NCI-H146 treated with DMSO at 0.1 percent for 48 hours (cell line): ENCODE measurements around the gene TNFRSF21.
A peak's percentile ranks its signal among the peaks of the same experiment; 100 is the strongest.
"Not testable (repeated sequence)": the region's sequence is repeated elsewhere in the genome, so short reads cannot be mapped to it uniquely, and the experiment has no call there.

Source experiments
- DNase-seq: peaks from one replicate; lab custom pipeline; 2025; ENCODE audit not compliant: unreplicated experiment; lab: John Stamatoyannopoulos, UW

Gene TNFRSF21

DNA sequence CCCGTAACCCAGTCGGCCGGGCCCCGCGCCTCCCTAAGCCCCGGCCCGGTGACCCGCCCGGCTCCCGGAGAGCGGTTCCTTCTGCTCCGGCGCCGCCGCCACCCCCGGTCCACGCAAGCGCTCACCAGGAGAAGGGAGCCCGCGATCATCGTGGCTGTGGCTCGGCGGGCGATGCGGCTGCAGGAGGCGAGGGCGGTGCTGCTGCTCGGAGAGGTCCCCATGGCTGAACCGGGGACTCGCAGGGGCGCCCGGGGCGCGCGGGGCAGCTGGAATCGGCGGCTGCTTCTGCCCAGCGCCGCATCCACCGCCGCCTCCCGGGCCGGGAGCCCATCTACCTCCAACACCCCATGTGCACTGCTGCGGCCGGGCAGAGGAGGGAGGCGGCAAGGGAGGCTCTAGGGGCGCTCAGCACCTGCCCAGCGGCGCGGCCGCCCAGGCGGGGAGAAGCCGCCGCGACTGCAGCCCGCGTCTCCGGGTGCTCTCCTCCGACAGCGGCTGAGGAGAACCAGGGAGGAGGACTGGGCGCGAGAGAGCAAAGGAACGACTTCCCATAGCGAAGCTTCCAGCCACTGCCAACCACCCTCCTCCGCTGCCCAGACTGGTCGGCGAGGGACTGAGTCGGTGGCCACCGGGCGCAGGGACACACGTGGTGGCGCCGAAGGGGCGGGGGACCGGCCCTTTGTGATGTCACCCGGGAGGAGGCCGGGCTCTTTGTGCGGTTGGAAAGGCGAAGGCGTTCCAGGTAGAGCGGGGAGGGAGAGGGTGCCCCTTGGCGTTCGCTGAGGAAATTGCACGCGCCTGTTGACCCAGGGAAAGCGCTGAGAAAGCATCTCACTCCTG, at the start of gene TNFRSF21:
TSS of gene TNFRSF21 (minus strand) at position 615 of the 840 bp plus-strand sequence. CDS start at position 221, 394 bp downstream.
- DNase-seq: peak; percentile 83

DNA sequence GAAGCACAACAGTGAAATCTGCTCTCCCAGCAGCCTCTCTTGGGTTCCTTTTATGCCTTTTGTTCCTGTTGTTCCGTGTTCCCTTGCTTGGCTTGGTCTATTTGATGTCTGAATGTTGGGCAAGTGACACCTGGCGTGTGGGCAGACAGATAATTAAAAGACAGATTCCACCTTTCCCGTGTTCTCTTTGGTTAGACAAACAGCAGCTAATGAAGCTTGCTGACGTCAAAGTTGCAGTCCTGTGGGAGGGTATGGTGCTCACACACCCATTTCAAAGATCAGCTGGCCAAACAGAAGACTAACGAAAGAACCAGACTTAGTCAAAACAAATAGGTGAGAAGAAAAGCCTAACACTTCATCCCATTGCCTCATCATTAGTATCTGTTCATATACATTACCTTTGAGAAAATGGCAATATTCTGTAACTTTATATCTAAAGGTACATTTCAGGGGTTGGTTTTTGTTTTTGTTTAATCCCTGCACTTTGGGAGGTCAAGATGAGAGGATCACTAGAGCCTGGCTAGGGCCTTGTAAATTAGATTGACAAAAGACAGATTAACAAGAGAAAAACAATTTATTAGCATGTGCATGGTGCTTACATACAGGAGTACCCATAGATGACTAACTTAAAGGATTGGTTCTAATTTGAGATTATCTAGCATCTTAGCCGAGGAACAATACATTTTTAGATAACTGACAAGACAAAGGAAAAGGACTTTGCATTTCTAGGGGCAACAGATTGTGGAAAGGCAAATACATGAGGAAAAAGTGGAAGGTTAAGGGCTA, 48.9 kb upstream of the TNFRSF21 start:
- peak; percentile 43 for DNase-seq

DNA sequence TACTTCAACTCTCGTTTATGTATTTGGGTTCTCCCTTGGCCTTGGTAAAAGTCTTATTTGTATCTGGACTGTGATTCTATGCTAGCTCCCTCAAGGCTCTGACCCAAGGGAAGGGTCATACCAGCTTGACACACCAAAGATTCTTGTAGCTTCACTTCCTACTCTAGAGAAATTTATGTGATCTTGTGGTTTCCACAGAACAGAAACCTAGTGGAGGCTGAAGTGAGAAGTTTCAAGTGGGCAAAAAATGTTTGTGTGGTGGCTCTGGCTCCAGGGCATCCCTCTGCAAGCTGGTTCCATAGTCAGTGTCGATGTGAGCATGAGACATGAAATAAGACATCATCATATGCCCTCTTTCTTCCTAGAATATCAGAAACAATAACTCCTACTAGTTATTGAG, 48.1 kb upstream of the TNFRSF21 start:
- no peak for DNase-seq

- no peak for DNase-seq
These were observed 45.8 kb upstream of the TNFRSF21 start for GRCh38 chr6:47355496-47355895.

- DNase-seq: no peak
These were observed 44.2 kb upstream of the TNFRSF21 start for GRCh38 chr6:47353871-47354270.

- no peak for DNase-seq
These were observed 43.3 kb upstream of the TNFRSF21 start for GRCh38 chr6:47352966-47353365.

DNA sequence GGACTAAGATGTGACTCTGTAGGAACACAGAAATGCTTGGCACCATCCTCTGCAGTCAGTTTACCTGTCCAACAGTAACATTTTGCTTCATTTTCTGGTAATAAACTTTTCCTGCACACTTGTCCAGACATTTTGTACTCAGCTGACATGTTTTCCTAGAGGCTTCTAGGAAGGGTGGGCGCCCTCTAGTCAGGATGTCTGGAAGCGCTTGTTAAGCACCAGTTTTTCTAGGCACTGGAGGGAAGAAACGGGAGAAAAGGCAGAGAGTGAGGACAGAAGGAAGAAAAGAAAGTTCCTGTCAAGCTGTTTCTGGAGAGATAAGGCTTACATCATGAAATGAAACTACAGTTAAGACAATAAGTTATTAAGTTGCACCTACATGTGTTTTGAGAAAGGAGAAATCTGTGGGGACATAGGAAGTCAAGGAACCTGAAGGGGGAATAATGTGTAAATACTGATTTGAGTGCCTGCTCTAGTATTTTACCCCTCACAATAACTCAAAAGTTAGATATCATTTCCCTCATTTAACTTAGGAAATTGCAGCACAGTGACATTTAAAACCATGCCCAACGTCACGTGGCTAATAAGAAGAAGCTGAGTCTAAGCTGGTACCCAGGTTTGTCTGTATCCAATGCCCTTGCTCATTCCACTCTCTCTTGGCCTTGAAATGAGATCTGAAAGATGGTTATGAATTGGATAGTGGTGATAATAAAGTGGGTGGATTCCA, 42.7 kb upstream of the TNFRSF21 start:
- no peak for DNase-seq

DNA sequence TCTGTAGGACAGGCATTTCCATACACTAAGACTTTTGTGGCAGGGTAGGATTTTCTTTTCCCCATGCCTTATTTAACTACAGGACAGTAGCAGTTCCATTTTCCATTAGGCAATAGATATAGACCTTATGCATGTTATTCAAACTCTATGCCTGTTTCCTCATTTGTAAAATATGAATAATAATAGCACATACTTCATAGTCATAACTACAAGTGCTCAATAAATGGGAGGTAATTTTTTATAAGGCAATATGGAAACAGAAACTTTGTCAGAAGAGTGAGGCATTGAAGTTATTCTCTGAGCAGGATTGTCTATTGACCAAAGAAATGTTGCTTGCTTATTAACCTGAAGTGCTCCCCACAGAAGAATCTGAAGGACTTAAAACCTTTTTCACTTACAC, 41.9 kb upstream of the TNFRSF21 start:
- no peak for DNase-seq

DNA sequence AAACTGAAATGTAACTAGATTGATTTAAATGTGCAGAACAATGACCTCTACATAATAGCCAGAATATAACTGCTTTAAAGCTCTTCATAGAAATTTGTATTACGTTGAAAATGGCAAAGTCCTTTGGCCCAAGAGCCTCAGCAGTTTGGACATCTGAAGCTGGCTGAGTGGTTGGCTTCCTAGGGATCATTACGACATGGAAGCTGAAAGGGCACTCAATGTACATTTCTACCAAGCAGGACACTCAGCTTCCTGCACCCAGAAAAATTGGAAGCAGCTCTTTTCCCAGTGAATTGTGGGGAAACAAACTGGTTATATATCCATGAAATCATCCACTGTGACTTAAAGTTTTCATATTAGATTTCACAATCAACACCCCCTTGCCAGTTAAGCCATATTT, 40.2 kb upstream of the TNFRSF21 start:
- DNase-seq: no peak

GRCh38 chr6:47348316-47348863, 38.7 kb upstream of the TNFRSF21 start:
- DNase-seq: no peak

GRCh38 chr6:47345761-47346160, 36.1 kb upstream of the TNFRSF21 start:
- DNase-seq: no peak

DNA sequence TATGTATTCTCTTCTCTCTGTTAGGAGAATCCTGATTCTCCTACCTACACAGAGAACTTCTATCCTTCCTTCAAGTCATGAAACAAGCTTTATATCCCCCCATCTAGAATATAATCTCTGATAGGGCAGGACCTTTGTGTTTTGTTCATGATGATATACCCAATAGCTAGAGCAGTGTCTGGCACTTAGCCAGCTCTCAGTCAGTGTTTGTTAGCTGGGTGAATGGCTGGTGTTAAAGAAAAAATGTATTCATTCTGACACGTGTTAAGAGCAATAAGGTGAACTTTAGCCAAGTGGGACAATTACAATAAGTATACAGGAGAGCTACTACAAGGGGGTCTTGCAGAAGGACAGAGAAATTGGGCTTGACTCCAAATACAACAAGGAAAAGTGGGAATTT, 34.3 kb upstream of the TNFRSF21 start:
- DNase-seq: peak; percentile 2

- DNase-seq: no peak
These were observed 33.9 kb upstream of the TNFRSF21 start for GRCh38 chr6:47343600-47343999.

DNA sequence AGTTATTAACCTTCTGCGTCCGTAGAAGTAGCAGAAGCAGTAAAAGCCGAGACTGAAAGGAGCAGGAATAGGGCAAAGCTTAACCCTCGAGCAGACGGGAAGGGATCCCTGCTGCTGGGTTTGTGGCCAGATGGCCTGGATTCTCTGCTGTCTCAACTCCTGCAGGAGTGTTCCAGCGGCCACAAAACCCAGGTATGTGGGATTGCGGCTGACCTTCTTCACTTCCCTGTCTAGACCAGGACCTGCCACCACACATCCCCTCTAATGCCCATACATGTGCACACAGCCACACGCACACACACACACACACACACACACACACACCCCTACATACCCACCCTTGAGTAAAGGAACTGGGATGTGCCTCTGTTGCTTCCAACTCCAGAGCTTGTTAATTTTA, 33.1 kb upstream of the TNFRSF21 start:
- DNase-seq: no peak

- no peak for DNase-seq
These were observed 27.8 kb upstream of the TNFRSF21 start for GRCh38 chr6:47337519-47337918.

DNA sequence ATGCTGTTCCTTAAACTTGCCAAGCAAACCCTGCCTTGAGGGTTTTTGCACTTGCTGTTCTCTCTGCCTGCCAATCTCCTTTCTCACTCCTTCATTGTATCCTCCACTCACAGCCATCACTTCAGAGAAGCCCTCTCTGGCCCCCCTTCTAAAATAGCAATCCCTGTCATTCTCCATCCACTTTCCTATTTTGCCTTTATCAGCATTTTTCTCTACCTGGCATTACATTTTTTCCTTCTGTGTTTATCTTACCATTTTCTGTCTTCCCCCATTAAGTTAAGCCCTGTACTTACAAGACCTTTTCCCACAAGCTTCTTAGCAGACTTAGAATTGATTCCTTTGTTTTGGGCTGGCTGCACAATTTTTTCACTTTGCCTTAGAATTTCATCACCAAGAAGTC, 26.6 kb upstream of the TNFRSF21 start:
- no peak for DNase-seq

DNA sequence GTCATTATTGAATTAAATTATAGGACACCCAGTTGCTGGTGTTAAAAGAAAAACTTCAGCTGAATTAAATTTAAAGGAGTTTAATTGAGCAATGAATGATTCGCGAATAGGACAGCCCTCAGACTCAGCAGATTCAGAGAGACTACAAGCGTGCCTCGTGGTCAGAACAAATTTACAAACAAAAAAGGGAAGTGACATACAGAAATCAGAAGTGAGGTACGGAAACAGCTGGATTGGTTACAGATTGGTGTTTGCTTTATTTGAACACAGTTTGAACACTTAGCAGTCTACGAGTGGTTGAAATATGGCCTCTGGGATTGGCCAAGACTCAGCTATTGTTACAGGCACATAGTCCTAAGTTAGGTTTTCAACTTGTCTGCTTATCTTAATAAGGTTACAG, 25.8 kb upstream of the TNFRSF21 start:
- DNase-seq: no peak

DNA sequence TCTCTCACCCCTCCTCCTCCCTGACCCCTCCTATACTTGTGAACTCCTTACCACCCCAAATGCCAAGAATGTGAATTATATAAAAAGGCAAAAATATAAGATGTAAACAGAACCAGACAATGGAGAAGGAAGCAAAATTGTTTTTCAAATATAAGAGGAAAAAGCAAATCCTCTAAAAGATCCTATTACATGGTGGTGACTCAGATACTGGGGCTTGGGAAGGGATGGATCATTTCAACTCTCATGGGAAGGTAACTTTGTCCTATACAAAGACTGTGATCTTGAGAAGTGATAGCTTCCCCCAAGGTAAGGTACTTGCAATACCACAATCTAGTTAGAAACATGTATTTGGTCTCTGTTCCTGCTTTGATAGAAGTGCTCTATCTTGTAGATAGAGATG, 24.6 kb upstream of the TNFRSF21 start:
- no peak for DNase-seq

GRCh38 chr6:47328606-47329005, 18.9 kb upstream of the TNFRSF21 start:
- not testable (repeated sequence) for DNase-seq

DNA sequence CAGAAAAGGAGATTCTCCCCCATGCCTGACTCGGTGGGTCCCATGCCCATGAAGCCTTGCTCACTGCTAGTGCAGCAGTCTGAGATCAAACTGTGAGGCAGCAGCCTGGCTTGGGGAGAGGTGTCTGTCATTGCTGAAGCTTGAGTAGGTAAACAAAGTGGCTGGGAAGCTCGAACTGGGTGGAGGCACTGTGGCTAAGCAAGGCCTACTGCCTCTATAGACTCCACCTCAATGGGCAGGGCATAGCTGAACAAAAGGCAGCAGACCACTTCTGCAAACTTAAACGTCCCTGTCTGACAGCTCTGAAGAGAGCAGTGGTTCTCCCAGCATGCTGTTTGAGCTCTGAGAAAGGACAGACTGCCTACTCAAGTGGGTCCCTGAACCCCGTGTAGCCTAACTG, 18.4 kb upstream of the TNFRSF21 start:
- not testable (repeated sequence) for DNase-seq

GRCh38 chr6:47323887-47324286, 14.2 kb upstream of the TNFRSF21 start:
- DNase-seq: no peak
